OCI-LY7 (cell line): ENCODE measurements around the gene SMOC2. TPM values are rescaled to one million over a fixed set of nuclear protein-coding genes. Genes with fewer than 3 reads are reported as not detected.

Source experiments
- BruUV-seq: library from RNA; stranded (reverse); fragments of 400-500 nt; replicated peaks from 2 replicates; lab custom pipeline; 2021; lab: Mats Ljungman, UMichigan
- CTCF ChIA-PET: fragments of 300-600 bp; sonication (Branson Sonifier 250); formaldehyde crosslinking; loops from one replicate; lab custom pipeline; 2022; ENCODE audit warnings: antibody characterized with exemption; ENCODE audit not compliant: unreplicated experiment; lab: Charles Lee
- POLR2A ChIA-PET: fragments of 300-600 bp; sonication (Branson Sonifier 250); formaldehyde crosslinking; loops from one replicate; lab custom pipeline; 2022; ENCODE audit warnings: antibody characterized with exemption; lab: Charles Lee
- DNase-seq: peaks from one replicate; pipeline ENCODE4 v3.0.0-alpha.2; 2015; ENCODE audit warnings: low spot score
- H2AFZ ChIP-seq: fragments of 200-600 bp; sonication (generic), shearing (Covaris generic); 2 replicates; pipeline ENCODE4 v1.6.1; 2014; ENCODE audit warnings: mild to moderate bottlenecking, antibody characterized with exemption, low read length, moderate library complexity
- H3K27ac ChIP-seq: fragments of 200-600 bp; sonication (generic); 2 replicates; pipeline ENCODE4 v1.5.1; 2014; ENCODE audit warnings: mixed run types, low read depth, mild to moderate bottlenecking, moderate library complexity, low read length, inconsistent platforms; ENCODE audit not compliant: poor library complexity, severe bottlenecking
- H3K36me3 ChIP-seq: fragments of 200-600 bp; sonication (generic); 2 replicates; pipeline ENCODE4 v1.6.1; 2014; ENCODE audit warnings: mild to moderate bottlenecking, antibody characterized with exemption, low read length, moderate library complexity, mixed read lengths; ENCODE audit not compliant: insufficient read depth
- H3K4me1 ChIP-seq: fragments of 200-600 bp; sonication (generic); 2 replicates; pipeline ENCODE4 v1.5.1; 2014; ENCODE audit warnings: mild to moderate bottlenecking, low read length; ENCODE audit not compliant: insufficient read depth, poor library complexity, severe bottlenecking
- H3K4me2 ChIP-seq: fragments of 200-600 bp; sonication (generic); 2 replicates; pipeline ENCODE4 v1.6.1; 2014; ENCODE audit warnings: mild to moderate bottlenecking, low read length
- H3K4me3 ChIP-seq: fragments of 200-600 bp; sonication (generic); 2 replicates; pipeline ENCODE4 v1.5.1; 2014; ENCODE audit warnings: mild to moderate bottlenecking, low read depth, low read length; ENCODE audit not compliant: poor library complexity, severe bottlenecking
- H3K79me2 ChIP-seq: fragments of 200-600 bp; sonication (generic); 2 replicates; pipeline ENCODE4 v1.6.1; 2016; ENCODE audit warnings: low read depth, mild to moderate bottlenecking, low read length, moderate library complexity, mixed read lengths; ENCODE audit not compliant: insufficient read depth
- H3K9me2 ChIP-seq: fragments of 200-600 bp; sonication (generic); 2 replicates; pipeline ENCODE4 v1.6.1; 2016; ENCODE audit warnings: mild to moderate bottlenecking, low read length, mixed read lengths; ENCODE audit not compliant: insufficient read depth
- H3K9me3 ChIP-seq: fragments of 200-600 bp; sonication (generic); 2 replicates; pipeline ENCODE4 v1.6.1; 2014; ENCODE audit warnings: mild to moderate bottlenecking, mixed run types, low read length, mixed read lengths
- H4K20me1 ChIP-seq: fragments of 200-600 bp; sonication (generic); 2 replicates; pipeline ENCODE4 v1.6.1; 2014; ENCODE audit warnings: mild to moderate bottlenecking, antibody characterized with exemption, low read length, moderate library complexity, mixed read lengths; ENCODE audit not compliant: insufficient read depth
- EZH2phosphoT487 ChIP-seq: fragments of 200-600 bp; sonication (generic); IDR thresholded peaks from 2 replicates; pipeline ENCODE4 v1.6.1; 2018; ENCODE audit warnings: low read depth, borderline replicate concordance, mild to moderate bottlenecking, mixed run types, antibody characterized with exemption, low read length, moderate library complexity, mixed read lengths
- intact Hi-C: fragments of 100-400 bp; cut with micrococcal nuclease; formaldehyde crosslinking; loops from one replicate; pipeline ENCODE4 v1.10.0; 2022; ENCODE audit not compliant: unreplicated experiment
- total RNA-seq, 2 experiments: library from RNA; depleted of rRNA in 1 of 2; stranded (reverse); fragments of >200 nt in 1 of 2; shearing (Covaris generic) in 1 of 2; gene quantifications; 2 replicates each; pipeline ENCODE4 v1.2.3, GENCODE V29; 2014 to 2022
- TF ChIP-seq, protein P1 (sequence below): fragments of 200-600 bp; sonication (generic); conservative IDR thresholded peaks from 2 replicates; pipeline ENCODE4 v1.5.1; 2014; ENCODE audit warnings: mild to moderate bottlenecking, antibody characterized with exemption, low read length, moderate library complexity, mixed read lengths

Gene SMOC2
- total RNA-seq, 2 experiments from 2014 or later = not detected

DNA sequence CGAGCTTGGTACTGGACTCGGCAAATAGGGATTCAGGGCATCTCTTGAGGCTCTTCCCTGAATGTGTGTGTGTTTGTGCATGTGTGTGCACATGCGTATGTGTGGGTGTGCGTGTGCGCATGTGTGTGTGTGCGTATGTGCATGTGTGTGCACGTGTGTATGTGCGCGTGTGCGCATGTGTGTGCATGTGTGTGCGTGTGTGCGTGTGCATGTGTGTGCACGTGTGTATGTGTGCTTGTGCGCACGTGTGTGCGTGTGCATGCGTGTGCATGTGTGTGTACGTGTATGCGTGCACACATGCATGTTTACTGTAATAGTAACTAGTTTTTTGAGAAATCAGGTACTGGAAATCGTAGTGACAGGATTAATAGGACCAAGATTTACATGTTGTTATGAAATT, 117.7 kb downstream of the SMOC2 start:
- POLR2A ChIA-PET = no interaction called here
- H2AFZ ChIP-seq = no peak overlapping the region
- no peaks in the 10 kb centered on the region for H3K79me2 ChIP-seq
- no peaks in the 10 kb centered on the region for H3K4me1 ChIP-seq
- intact Hi-C loops = no loop called here
- no peak for DNase-seq
- CTCF ChIA-PET = no interaction called here
- H3K27ac ChIP-seq = no peak overlapping the region
- TF ChIP-seq EZH2phosphoT487 = no peak
- TF ChIP-seq, protein P1, sequence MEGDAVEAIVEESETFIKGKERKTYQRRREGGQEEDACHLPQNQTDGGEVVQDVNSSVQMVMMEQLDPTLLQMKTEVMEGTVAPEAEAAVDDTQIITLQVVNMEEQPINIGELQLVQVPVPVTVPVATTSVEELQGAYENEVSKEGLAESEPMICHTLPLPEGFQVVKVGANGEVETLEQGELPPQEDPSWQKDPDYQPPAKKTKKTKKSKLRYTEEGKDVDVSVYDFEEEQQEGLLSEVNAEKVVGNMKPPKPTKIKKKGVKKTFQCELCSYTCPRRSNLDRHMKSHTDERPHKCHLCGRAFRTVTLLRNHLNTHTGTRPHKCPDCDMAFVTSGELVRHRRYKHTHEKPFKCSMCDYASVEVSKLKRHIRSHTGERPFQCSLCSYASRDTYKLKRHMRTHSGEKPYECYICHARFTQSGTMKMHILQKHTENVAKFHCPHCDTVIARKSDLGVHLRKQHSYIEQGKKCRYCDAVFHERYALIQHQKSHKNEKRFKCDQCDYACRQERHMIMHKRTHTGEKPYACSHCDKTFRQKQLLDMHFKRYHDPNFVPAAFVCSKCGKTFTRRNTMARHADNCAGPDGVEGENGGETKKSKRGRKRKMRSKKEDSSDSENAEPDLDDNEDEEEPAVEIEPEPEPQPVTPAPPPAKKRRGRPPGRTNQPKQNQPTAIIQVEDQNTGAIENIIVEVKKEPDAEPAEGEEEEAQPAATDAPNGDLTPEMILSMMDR = no peak
- H3K4me2 ChIP-seq = no peak overlapping the region
- H4K20me1 ChIP-seq = no peaks in the 10 kb centered on the region
- no peaks in the 10 kb centered on the region for H3K9me2 ChIP-seq
- H3K4me3 ChIP-seq = no peak overlapping the region
- no peaks in the 10 kb centered on the region for H3K9me3 ChIP-seq
- no TSS peak for BruUV-seq
- no peaks in the 10 kb centered on the region for H3K36me3 ChIP-seq

DNA sequence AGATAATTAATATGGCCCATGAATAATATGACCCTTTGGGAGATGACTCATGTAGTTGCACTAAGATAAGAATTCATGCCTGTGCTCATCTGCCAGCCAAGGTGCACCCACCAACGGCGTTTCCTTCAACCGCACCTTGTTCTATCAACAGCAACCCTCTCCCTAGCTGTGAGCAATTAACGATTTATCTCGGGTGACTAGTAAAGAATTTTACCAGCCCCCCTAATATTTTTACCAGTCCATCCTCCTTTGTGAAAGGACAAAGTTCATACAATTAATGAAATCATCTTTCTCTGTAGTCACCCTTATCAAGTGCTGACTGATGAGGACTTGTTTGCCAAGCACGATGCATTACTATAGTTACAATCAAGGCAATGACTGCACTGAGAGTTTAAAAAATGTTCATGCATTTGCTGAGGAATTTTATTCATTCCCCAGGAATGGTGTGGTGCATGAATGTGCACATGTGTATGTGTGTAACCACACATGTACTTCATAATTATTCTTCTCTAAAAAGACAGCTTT, 118.7 kb downstream of the SMOC2 start:
- no peak for DNase-seq
- CTCF ChIA-PET = no interaction called here
- Histone ChIP-seq H4K20me1 (no peaks in the 10 kb centered on the region), H3K9me3 (no peaks in the 10 kb centered on the region), H3K4me2 (no peak overlapping the region), H3K9me2 (no peaks in the 10 kb centered on the region), H3K27ac (no peak overlapping the region), H3K36me3 (no peaks in the 10 kb centered on the region), H3K4me1 (no peaks in the 10 kb centered on the region), H3K4me3 (no peak overlapping the region), H3K79me2 (no peaks in the 10 kb centered on the region), H2AFZ (no peak overlapping the region)
- POLR2A ChIA-PET = no interaction called here
- no TSS peak for BruUV-seq
- intact Hi-C loops = no loop called here
- TF ChIP-seq, protein P1 = no peak
- TF ChIP-seq EZH2phosphoT487 = no peak

DNA sequence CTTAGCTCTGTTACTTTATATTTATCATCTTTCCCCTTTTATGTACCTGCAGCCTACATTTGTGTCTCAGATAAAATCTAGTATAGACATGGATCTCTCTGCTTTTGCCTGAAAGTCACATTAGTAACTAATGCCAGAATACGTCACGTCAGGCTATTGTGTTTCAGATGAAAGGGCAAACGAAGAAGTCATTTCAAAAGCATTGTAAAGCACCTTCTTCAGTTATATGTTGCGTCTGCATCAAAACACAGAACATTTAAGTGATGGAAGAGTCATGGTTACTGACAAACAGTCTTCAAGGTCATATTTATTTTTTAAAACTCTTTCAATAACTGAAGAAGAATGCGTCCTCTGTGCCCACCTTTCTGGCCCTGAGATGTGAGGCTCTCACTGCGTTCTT, 119.1 kb downstream of the SMOC2 start:
- Histone ChIP-seq H2AFZ (no peak overlapping the region), H3K4me2 (no peak overlapping the region), H3K4me1 (no peaks in the 10 kb centered on the region), H3K79me2 (no peaks in the 10 kb centered on the region), H3K9me2 (no peaks in the 10 kb centered on the region), H3K27ac (no peak overlapping the region), H3K9me3 (no peaks in the 10 kb centered on the region), H4K20me1 (no peaks in the 10 kb centered on the region), H3K36me3 (no peaks in the 10 kb centered on the region), H3K4me3 (no peak overlapping the region)
- BruUV-seq = no TSS peak
- ChIA-PET CTCF (no interaction called here), POLR2A (no interaction called here)
- no peak for DNase-seq
- TF ChIP-seq, protein P1 = no peak
- no peak for TF ChIP-seq EZH2phosphoT487
- intact Hi-C loops = no loop called here
